Measurements from ENCODE around the gene CC2D2B. TPM values are rescaled to one million over a fixed set of nuclear protein-coding genes. Genes with fewer than 3 reads are reported as not detected.

CC2D2B gene
- total RNA-seq, 1 experiment from 2014 or later = 0.21 TPM

DNA sequence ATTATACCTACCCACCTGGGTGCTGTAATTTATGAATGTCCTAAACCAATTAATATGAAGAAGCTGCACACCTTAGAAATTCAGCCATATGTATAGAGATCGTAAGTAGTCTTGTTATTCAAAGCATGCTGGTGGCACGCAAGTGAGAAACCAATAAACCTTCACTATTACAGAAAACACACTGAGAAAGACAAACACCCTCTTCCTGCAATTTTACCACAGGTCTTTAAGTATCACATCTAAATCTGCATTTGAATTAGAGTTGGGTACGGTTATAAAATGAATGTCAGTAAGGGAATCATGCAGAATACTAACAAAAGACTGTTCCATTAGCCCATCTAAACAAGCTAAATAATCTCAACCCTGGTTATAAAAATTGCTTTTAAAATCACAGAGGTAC, 169.4 kb downstream of the CC2D2B start:
- intact Hi-C loops (cut with micrococcal nuclease; ENCODE audit: unreplicated experiment) = no loop called here
- no peak overlapping the region for H3K27ac ChIP-seq (ENCODE audit: low read length)
- ATAC-seq = no peak
- H3K36me3 ChIP-seq (ENCODE audit: control insufficient read depth, insufficient read depth, low read length) = no peaks in the 10 kb centered on the region
- H3K27me3 ChIP-seq (ENCODE audit: control insufficient read depth, insufficient read depth, low read length) = no peaks in the 10 kb centered on the region
- no peak for DNase-seq (ENCODE audit: low read depth, low spot score)
- ChIA-PET CTCF (no interaction called here), POLR2A (no interaction called here)
- H3K9me3 ChIP-seq (ENCODE audit: control insufficient read depth, insufficient read depth, low read depth, low read length) = no peaks in the 10 kb centered on the region
- H3K4me1 ChIP-seq (ENCODE audit: control insufficient read depth, insufficient read depth, low read length) = no peaks in the 10 kb centered on the region
- BruUV-seq (replicated peaks) = no TSS peak
- no peak overlapping the region for H3K4me3 ChIP-seq (ENCODE audit: low read depth in 2 of 2, low read length in 2 of 2)
- TF ChIP-seq SIN3A (IDR thresholded peaks at IDR 0.05; ENCODE audit: borderline replicate concordance, insufficient read depth, low read depth, low read length) = no peak
- no peak for TF ChIP-seq POLR2AphosphoS5 (IDR thresholded peaks at IDR 0.05; ENCODE audit: low read depth, low read length)
- TF ChIP-seq CTCF (IDR thresholded peaks at IDR 0.05) = no peak
- TF ChIP-seq TCF7L2 (IDR thresholded peaks at IDR 0.05; ENCODE audit: low read depth, low read length) = no peak
- no peak for TF ChIP-seq REST (IDR thresholded peaks at IDR 0.05; ENCODE audit: insufficient read depth in 1 of 2, low read depth in 2 of 2, low read length in 1 of 2)
- in situ Hi-C loops (cut with HindIII; ENCODE audit: low pct_unique_long_range_greater_than_20kb, low sequenced_read_pairs) = no loop called here

- intact Hi-C loops (cut with micrococcal nuclease; ENCODE audit: unreplicated experiment) (no loop called here), in situ Hi-C loops (cut with HindIII; ENCODE audit: low pct_unique_long_range_greater_than_20kb, low sequenced_read_pairs) (no loop called here)
- no TSS peak for BruUV-seq (replicated peaks)
- ATAC-seq (no peak), DNase-seq (ENCODE audit: low read depth, low spot score) (no peak)
- CTCF ChIA-PET = no interaction called here
- H3K27me3 ChIP-seq (ENCODE audit: control insufficient read depth, insufficient read depth, low read length) = no peaks in the 10 kb centered on the region
- POLR2A ChIA-PET = no interaction called here
- no peak overlapping the region for H3K4me3 ChIP-seq (ENCODE audit: low read depth in 2 of 2, low read length in 2 of 2)
- TF ChIP-seq POLR2AphosphoS5 (IDR thresholded peaks at IDR 0.05; ENCODE audit: low read depth, low read length) (no peak), REST (IDR thresholded peaks at IDR 0.05; ENCODE audit: insufficient read depth in 1 of 2, low read depth in 2 of 2, low read length in 1 of 2) (no peak), CTCF (IDR thresholded peaks at IDR 0.05) (no peak), SIN3A (IDR thresholded peaks at IDR 0.05; ENCODE audit: borderline replicate concordance, insufficient read depth, low read depth, low read length) (no peak), TCF7L2 (IDR thresholded peaks at IDR 0.05; ENCODE audit: low read depth, low read length) (no peak)
- H3K9me3 ChIP-seq (ENCODE audit: control insufficient read depth, insufficient read depth, low read depth, low read length) = no peaks in the 10 kb centered on the region
- no peak overlapping the region for H3K27ac ChIP-seq (ENCODE audit: low read length)
- H3K36me3 ChIP-seq (ENCODE audit: control insufficient read depth, insufficient read depth, low read length) = no peaks in the 10 kb centered on the region
- H3K4me1 ChIP-seq (ENCODE audit: control insufficient read depth, insufficient read depth, low read length) = no peaks in the 10 kb centered on the region
Observed at GRCh38 chr10:96082153-96082552, 174.4 kb downstream of the CC2D2B start.

Small RNA genes within 50 kb of the gene (microRNA-seq; reads per million reads assigned to microRNA genes)
- 14.6 reads per million, percentile 34 among the genes with 10 or more reads in this experiment for gene MIR3157 (ENCODE audit: unreplicated experiment)

Other genes starting within 250 kb of the CC2D2B start
- gene TCTN3, start 214.0 kb upstream of the CC2D2B start, total RNA-seq (2021; ENCODE audit: unreplicated experiment) = 56.6 TPM
- gene ENTPD1, start 151.8 kb upstream of the CC2D2B start, total RNA-seq (2021; ENCODE audit: unreplicated experiment) = 0.31 TPM
- gene CCNJ, start 135.6 kb downstream of the CC2D2B start, total RNA-seq (2021; ENCODE audit: unreplicated experiment) = 15.2 TPM
- 26.1 TPM for gene ZNF518A, start 222.3 kb downstream of the CC2D2B start, total RNA-seq (2021; ENCODE audit: unreplicated experiment)

All from Panc1 (cell line).